ENCODE results near the gene CDCA3.

CDCA3 gene

DNA sequence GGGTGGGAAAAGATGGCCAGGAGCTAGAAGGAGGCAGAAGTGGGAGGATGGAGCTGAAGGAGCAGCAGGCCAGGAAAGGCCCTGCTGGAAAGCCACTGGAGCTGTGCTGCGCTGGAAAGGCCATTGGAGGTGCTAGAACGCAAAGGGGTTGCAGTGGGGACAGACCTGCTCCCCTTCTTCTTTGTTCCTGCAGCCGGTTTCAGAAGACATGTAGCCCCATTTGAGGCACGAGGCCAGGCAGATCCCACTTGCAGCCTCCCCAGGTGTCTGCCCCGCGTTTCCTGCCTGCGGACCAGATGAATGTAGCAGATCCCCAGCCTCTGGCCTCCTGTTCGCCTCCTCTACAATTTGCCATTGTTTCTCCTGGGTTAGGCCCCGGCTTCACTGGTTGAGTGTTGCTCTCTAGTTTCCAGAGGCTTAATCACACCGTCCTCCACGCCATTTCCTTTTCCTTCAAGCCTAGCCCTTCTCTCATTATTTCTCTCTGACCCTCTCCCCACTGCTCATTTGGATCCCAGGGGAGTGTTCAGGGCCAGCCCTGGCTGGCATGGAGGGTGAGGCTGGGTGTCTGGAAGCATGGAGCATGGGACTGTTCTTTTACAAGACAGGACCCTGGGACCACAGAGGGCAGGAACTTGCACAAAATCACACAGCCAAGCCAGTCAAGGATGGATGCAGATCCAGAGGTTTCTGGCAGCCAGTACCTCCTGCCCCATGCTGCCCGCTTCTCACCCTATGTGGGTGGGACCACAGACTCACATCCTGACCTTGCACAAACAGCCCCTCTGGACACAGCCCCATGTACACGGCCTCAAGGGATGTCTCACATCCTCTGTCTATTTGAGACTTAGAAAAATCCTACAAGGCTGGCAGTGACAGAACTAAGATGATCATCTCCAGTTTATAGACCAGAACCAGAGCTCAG lies 31.7 kb downstream of the CDCA3 start:
- DNase-seq = no peak

DNA sequence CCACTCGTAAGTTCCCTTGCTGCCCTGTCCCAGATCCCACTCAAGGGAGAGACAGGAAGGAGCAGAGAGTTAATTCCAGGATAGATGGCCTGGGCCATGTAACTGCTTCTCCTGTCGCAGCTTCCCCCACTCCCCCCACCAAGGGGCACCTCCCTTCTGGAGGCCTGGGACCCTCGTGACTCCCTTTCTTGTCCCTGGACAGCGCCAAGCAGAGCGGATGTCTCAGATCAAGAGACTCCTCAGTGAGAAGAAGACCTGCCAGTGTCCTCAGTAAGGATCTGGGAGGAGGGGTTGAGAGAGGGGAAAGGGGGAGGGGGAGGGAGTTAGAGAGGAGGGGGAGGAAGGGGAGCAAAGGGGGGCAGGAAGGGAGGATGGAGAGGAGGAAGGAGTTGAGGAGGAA lies 32.4 kb downstream of the CDCA3 start:
- DNase-seq = no peak

DNA sequence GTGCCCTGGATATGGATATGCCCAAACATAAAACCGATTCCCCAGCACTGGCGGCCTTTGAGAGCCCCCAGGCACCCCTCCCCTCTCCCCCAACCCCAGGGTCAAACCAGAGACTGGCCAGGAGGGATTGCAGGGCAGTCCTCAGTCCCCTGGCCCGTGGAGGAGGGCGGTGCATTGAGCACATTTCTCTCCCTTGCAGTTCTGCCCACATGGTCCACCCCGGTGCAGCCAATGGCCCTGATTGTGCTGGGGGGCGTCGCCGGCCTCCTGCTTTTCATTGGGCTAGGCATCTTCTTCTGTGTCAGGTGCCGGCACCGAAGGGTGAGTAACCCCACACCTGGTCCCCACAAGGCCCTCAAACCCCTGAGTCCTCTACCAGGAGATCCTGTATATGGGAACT lies 32.9 kb downstream of the CDCA3 start:
- DNase-seq = no peak

DNA sequence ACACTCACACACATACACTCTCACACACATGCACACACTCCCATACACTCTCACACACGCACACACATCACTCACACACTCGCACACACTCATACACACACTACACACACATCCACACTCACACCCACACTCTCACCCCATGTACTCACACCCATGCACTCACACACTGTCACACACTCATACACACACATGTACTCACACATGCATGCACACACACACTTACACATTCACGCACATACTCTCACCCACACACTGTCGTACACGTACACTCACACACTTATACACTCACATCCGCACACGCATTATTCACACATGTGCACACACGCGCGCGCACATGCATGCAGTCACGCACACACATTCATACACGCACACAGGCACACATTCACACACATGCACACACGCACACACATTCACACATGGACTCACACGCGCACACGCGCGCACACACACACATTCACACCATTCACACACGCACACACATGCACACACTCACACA lies 33.4 kb downstream of the CDCA3 start:
- no peak for DNase-seq

DNA sequence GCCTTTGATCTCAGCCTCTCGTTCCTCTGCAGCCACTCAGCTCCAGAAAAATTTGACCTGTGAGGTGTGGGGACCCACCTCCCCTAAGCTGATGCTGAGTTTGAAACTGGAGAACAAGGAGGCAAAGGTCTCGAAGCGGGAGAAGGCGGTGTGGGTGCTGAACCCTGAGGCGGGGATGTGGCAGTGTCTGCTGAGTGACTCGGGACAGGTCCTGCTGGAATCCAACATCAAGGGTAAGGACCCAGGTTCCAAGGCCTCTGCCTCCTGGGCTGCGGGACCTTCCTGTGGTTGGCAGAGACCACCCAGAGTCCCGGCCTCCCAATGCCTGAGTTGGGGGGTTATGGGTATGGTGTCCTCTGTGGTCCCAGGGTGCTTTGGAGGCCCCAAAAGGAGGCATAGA lies 34.0 kb downstream of the CDCA3 start:
- DNase-seq = no peak

DNA sequence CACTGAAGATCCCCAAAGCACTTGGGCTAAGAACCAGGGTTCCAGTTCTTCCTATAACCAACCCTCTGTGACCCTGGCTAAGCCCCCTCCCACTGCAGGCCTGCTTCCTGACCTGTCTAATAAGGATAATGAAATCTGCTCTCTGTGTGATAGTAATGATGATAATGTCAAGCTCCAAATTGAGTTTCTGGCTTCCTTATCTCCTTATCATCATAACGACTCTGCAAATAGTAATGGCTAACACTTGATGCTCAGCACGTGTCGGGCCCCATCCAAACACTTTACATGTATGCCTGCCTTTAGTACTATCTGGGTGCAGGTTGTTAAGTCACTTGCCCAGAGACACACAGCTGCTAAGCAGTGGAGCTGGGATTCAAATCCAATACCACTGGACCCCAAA lies 34.5 kb downstream of the CDCA3 start:
- no peak for DNase-seq

DNA sequence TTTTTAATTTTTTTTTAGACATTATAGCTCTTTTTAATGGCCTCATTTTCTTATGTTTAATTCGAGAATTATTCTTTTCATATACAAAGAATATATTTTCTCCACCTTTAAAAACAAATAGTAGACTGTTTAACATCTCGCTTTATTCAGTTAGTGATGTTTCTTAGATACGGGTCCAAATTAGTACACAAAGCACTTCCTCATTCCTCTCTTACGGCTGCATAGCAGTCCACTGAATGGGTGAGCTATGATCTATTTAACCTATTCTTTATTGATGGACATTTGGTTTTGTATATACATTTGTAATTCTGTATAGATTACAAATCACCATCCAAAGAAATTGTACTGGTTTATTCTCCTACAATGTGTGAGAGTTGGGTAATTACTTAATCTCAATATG lies 37.7 kb downstream of the CDCA3 start:
- no peak for DNase-seq

DNA sequence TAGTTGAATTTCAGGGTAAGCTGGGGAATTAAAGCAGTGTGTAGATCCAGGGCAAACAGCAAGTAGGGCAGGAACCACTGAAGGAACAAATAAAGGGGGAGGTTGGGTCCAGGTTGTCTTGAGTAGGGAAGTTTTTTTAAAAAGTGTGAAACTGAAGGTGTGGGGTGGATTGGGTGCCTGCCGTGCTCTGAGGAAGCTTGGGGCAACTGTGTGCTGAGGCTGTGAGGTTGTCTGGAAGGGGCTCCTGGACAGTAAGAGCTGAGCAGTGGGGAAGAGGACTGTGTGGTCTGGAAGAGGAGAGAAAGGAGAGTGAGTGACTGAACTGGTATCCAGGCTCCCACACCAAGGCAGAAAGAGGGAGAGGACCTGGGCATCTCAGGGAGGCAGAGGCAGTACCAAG lies 40.3 kb downstream of the CDCA3 start:
- DNase-seq = no peak

DNA sequence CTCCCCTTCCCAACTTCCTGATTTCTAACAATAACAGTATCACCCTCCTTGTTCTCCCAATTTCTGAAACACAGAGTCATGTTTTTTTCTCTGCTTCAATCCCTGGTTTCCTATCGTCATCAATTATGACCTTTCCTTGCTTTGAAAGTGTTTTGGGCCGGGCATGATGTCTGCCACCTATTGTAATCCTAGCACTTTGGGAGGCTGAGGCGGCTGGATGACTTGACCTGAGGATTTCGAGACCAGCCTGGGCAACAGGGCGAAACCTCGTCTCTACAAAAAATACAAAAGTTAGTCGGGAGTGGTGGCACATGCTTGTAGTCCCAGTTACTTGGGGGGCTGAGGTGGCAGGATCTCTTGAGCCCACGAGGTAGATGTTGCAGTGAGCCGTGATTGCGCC lies 42.0 kb downstream of the CDCA3 start:
- DNase-seq = no peak

DNA sequence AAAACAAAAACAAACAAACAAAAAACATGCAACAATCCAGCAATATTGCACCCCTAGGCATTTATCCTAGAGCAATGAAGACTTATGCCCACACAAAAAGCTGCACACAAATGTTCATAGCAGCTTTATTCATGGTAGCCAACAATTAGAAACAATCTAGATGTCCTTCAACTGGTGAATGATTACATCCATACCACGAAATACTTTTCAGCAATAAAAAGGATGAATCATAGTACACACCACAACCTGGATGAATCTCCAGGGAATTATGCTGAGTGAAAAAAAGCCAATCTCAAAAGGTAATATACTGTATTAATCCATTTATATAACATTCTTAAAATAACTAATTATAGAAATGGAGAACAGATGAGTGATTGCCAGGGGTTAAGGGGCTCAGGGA lies 43.9 kb downstream of the CDCA3 start:
- no peak for DNase-seq

DNA sequence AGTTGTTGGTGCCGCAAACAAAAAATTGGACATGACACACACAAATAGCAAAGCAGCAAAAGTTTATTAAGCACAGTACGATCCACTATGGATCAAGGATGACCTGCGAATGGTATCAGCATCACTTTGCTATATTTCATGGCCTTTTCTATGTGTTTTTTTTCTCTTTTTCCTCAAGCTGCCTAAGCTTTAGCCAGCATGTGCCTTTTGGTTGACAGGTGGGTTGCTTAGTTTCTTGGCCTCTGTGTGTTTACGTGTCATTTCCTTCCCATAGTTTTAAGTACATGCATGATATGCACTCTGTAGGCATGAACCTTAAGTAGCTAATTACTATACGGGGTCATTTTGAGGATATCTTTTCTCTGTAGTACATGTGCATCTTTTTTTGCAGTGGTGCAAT lies 51.9 kb downstream of the CDCA3 start:
- no peak for DNase-seq

All from stimulated activated CD4-positive, alpha-beta T cell treated with anti-CD3 and anti-CD28 coated beads, Interleukin-4, amount 100 ng/mL, for 24 hours (primary cell).